Gastrocnemius medialis (tissue), 4 donors: Measurements from ENCODE around the gene GSTO1. TPM values are rescaled to one million over a fixed set of nuclear protein-coding genes. Genes with fewer than 3 reads are reported as not detected.

Experiments used
- ATAC-seq, 2 donors: fragments of 150-250 bp; one replicate each; pipeline ENCODE4 v1.9.1; 2016
- DNase-seq, 2 donors: peaks; one replicate each; pipeline ENCODE4 v3.0.0-alpha.2; 2019
- H3K27ac ChIP-seq, 4 donors: fragments of 200-600 bp; sonication (generic); 1 replicate in 1 of 4; 2 replicates in 3 of 4; pipeline ENCODE4 v1.5.1; 2016 to 2018; ENCODE audit warnings: mild to moderate bottlenecking in 2 of 4, moderate library complexity in 1 of 4
- H3K27me3 ChIP-seq, 3 donors: fragments of 200-600 bp; sonication (generic) in 2 of 3; 1 replicate in 1 of 3; 2 replicates in 2 of 3; pipeline versions ENCODE4 v1.5.1 to v1.6.0; 2016 to 2019; ENCODE audit warnings: mild to moderate bottlenecking in 1 of 3, moderate library complexity in 1 of 3
- H3K36me3 ChIP-seq, 2 donors: fragments of 200-600 bp; sonication (generic) in 1 of 2; one replicate each; pipeline ENCODE4 v1.5.1; 2017 to 2018
- H3K4me1 ChIP-seq, 2 donors: fragments of 200-600 bp; sonication (generic) in 1 of 2; one replicate each; pipeline ENCODE4 v1.5.1; 2016 to 2017; ENCODE audit warnings: mild to moderate bottlenecking in 2 of 2
- H3K4me3 ChIP-seq, 4 donors: fragments of 200-600 bp; sonication (generic) in 3 of 4; 1 replicate in 1 of 4; 2 replicates in 3 of 4; pipeline ENCODE4 v1.5.1; 2016 to 2019; ENCODE audit warnings: mild to moderate bottlenecking in 2 of 4
- H3K9me3 ChIP-seq, 3 donors: fragments of 200-600 bp; sonication (generic) in 2 of 3; 1 replicate in 1 of 3; 2 replicates in 2 of 3; pipeline ENCODE4 v1.5.1; 2016 to 2019
- CTCF ChIP-seq, 5 experiments: fragments of 450-650 bp in 3 of 5; fragments of 200-600 bp in 2 of 5; sonication (generic) in 2 of 5; IDR thresholded peaks in 4 of 5; conservative IDR thresholded peaks in 1 of 5; 1 replicate in 4 of 5; 2 replicates in 1 of 5; pipeline ENCODE4 v1.5.1; 2016 to 2019; ENCODE audit warnings: antibody characterized with exemption in 5 of 5, mild to moderate bottlenecking in 3 of 5, moderate library complexity in 3 of 5
- POLR2A ChIP-seq, 2 donors: fragments of 450-650 bp; IDR thresholded peaks; one replicate each; pipeline ENCODE4 v1.6.1; 2017; ENCODE audit warnings: antibody characterized with exemption in 2 of 2, mild to moderate bottlenecking in 2 of 2, moderate library complexity in 2 of 2
- in situ Hi-C, 4 donors: fragments of 200-750 bp; cut with MboI; loops; one replicate each; pipeline versions ENCODE4 v1.15.0 to v1.8.0; 2017; ENCODE audit warnings: low sequenced_read_pairs in 4 of 4
- intact Hi-C: fragments of 100-400 bp; cut with DNase I; formaldehyde crosslinking; loops from one replicate; pipeline ENCODE4 v1.15.1; 2023; ENCODE audit warnings: low total_unique reads
- total RNA-seq, 4 donors: library from RNA; depleted of rRNA; stranded (reverse); fragments of >200 nt; gene quantifications; one replicate each; pipeline versions ENCODE4 v1.1.0 to v1.2.3, GENCODE V29; 2016

GSTO1 gene
- total RNA-seq, 4 donors from 2014 or later = 39.6 to 284 (median 74.2) TPM

- Histone ChIP-seq H3K27ac (peak overlapping the region; percentile 87 to 93 (median 89)), H3K4me3 (peak overlapping the region; percentile 76 to 100 (median 86)), H3K36me3 (peaks cover 0 to 46% of the 10 kb centered on the region in 2 donors), H3K4me1 (peaks cover 8 to 11% of the 10 kb centered on the region in 2 donors), H3K27me3 (no peaks in the 10 kb centered on the region), H3K9me3 (no peaks in the 10 kb centered on the region)
- in situ Hi-C loops (no loop called here), intact Hi-C loops (no loop called here)
- ATAC-seq = peak in 1 of 2 donors; percentile 0
- no peak for DNase-seq
- TF ChIP-seq POLR2A (IDR thresholded peaks at IDR 0.05) = no peak
- no peak for TF ChIP-seq CTCF (IDR thresholded peaks at IDR 0.05 in 4 of 5, conservative IDR thresholded peaks at IDR 0.05 in 1 of 5)
Observed at GRCh38 chr10:104268405-104268712, 13.7 kb downstream of the GSTO1 start.

DNA sequence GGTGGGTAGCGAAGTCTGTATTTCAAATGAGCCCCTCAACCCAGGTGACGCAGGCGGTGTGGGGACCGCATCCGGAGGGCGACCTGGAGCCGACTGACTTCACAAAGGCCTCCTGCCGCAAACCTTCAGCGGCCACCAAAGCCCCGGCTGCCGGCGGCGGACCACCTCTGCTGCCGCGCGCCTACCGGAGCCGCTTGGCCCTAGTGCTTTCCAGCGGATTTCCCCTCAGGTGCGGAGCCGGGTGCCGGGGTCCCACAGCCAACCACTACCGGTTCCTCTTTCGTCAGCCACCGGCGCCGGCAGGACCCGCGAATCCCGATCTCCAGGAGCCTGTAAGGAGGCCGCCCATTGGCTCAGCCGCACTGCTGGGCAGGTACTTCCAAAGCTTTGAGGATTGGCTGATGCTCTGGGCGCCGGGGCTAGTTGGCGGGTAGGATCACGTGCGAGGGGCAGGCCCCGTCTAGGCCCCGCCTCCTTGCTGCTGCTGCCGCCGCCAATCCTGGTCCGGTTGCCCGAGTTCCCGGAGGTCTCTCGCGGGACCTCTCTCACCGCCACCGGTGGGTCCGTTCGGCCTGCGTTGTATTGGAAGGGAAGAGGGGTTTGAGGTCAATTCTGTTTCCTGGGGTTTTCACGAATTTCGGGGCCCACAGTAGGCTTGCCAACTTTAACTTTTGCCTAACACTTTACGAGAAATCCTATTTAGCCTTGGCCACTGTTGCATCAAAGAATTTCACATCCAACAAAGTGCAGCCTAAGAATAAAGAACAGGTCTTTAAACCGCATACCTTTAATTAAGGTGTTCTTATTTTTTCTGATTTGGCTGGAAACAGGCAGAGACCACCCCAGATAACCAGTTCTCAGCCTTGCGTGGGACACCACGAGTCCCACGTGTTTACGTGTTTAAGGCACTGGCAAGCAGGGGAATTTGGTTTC, 14.3 kb downstream of the GSTO1 start, which contains the start of gene GSTO2:
GSTO2 (plus strand) TSS at position 472 of the 933 bp plus-strand sequence. CDS start 5,732 bp downstream, outside the sequence.
- intact Hi-C loops (loop anchor here (1.0 kb wide), 1 partner anchor 37 kb away; the partner anchor contains the start of gene CFAP43), in situ Hi-C loops (no loop called here)
- Histone ChIP-seq H3K27ac (peak within 1 kb of the TSS; percentile 87 to 93 (median 89)), H3K9me3 (no peaks in the 10 kb centered on the region), H3K36me3 (peaks cover 0 to 42% of the 10 kb centered on the region in 2 donors), H3K4me1 (peaks cover 8 to 11% of the 10 kb centered on the region in 2 donors), H3K4me3 (peak within 1 kb of the TSS; percentile 76 to 100 (median 86)), H3K27me3 (no peaks in the 10 kb centered on the region)
- TF ChIP-seq CTCF (IDR thresholded peaks at IDR 0.05 in 4 of 5, conservative IDR thresholded peaks at IDR 0.05 in 1 of 5) = no peak
- peak; percentile 63 to 81 for TF ChIP-seq POLR2A (IDR thresholded peaks at IDR 0.05)
- peak; percentile 99 to 100 for DNase-seq
- peak; percentile 99 for ATAC-seq

GRCh38 chr10:104273286-104273685, 18.6 kb downstream of the GSTO1 start:
- in situ Hi-C loops = no loop called here

DNA sequence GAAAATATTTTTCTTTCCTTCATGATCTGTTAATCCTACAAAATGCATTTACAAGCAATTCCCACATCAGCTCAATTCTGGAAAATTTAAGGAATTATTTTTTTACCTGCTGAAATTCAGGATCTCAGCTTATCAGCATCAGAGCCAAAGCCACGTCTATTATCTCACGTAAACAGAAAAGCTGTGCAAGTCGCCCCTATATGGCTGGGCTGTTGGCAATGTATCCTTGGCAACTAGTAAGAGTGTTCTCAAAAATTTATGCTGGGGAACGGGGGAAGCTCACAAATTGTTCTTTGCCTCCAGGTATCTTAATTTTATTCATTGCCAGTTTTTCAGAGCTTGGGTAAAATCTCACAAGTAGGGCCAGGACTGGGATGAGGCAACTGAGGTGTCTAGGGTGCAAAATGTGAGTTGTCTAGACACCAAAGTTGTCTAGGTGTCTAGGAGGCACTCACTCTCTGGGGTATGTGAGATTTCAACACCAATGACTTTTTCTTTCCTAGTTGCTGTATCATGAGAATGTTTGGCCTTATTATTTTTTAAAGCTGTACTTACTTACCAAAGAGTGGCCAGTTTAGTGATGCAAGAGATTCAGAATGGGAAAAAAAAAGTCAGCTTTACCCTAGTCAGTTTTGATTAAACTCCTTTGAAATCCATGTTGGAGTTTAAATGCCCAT, 19.3 kb downstream of the GSTO1 start:
- no peaks in the 10 kb centered on the region for H3K9me3 ChIP-seq
- ATAC-seq (no peak), DNase-seq (no peak)
- peaks cover 0 to 11% (median 7%) of the 10 kb centered on the region in 3 donors for H3K27me3 ChIP-seq
- no peak for TF ChIP-seq POLR2A (IDR thresholded peaks at IDR 0.05)
- in situ Hi-C loops (no loop called here), intact Hi-C loops (no loop called here)
- H3K36me3 ChIP-seq = no peaks in the 10 kb centered on the region
- no peak overlapping the region for H3K4me3 ChIP-seq
- peaks cover 4 to 5% of the 10 kb centered on the region in 2 donors for H3K4me1 ChIP-seq
- no peak overlapping the region for H3K27ac ChIP-seq

More at GRCh38 chr10:104273286-104273685, 18.6 kb downstream of the GSTO1 start:
- DNase-seq = no peak
- intact Hi-C loops = no loop called here
- H3K27ac ChIP-seq = no peak overlapping the region
- H3K36me3 ChIP-seq = peaks cover 0 to under 1% of the 10 kb centered on the region in 2 donors
- H3K9me3 ChIP-seq = no peaks in the 10 kb centered on the region
- TF ChIP-seq POLR2A (IDR thresholded peaks at IDR 0.05) = no peak
- TF ChIP-seq CTCF (IDR thresholded peaks at IDR 0.05 in 4 of 5, conservative IDR thresholded peaks at IDR 0.05 in 1 of 5) = no peak
- H3K4me1 ChIP-seq = peaks cover 4 to 6% of the 10 kb centered on the region in 2 donors
- no peak overlapping the region for H3K4me3 ChIP-seq
- H3K27me3 ChIP-seq = peaks cover 0 to 11% (median 7%) of the 10 kb centered on the region in 3 donors
- ATAC-seq = no peak
